K562 (cell line): Measurements from ENCODE around the gene B4GALT1. TPM values are rescaled to one million over a fixed set of nuclear protein-coding genes. Genes with fewer than 3 reads are reported as not detected.
A peak's percentile ranks its signal among the peaks of the same experiment; 100 is the strongest.

ENCODE experiments used
- HNRNPH1 ChIP-seq: fragments of 200-400 bp; formaldehyde crosslinking; optimal IDR thresholded peaks from 2 replicates; pipeline ENCODE3; 2017; ENCODE audit warnings: low read depth, mild to moderate bottlenecking, low read length, moderate library complexity
- ID3 ChIP-seq, 2 experiments: fragments of 250-450 bp in 1 of 2; fragments of 450-650 bp in 1 of 2; sonication (Bioruptor Pico) in 1 of 2; IDR thresholded peaks; 2 replicates each; pipeline versions ENCODE4 v1.6.1 to v1.8.0; 2016 to 2021; ENCODE audit warnings: mild to moderate bottlenecking in 2 of 2, moderate library complexity in 2 of 2, missing compliant biosample characterization in 1 of 2, missing genetic modification characterization in 1 of 2
- KAT2B ChIP-seq: IDR thresholded peaks from one replicate; pipeline ENCODE4 v1.6.1; 2012; ENCODE audit warnings: low read depth, mild to moderate bottlenecking, control low read depth, inconsistent platforms, low read length, moderate library complexity
- POU5F1 ChIP-seq: fragments of 150-350 bp; IDR thresholded peaks from 2 replicates; pipeline ENCODE4 v1.6.1; 2014; ENCODE audit warnings: borderline replicate concordance, low read length, low read depth, mild to moderate bottlenecking; ENCODE audit not compliant: partially characterized antibody
- PRMT5 ChIP-seq: sonication (generic); formaldehyde crosslinking; IDR thresholded peaks from 2 replicates; pipeline ENCODE4 v1.5.0; 2020; ENCODE audit warnings: missing genetic modification reagents
- PYGO2 ChIP-seq: fragments of 450-650 bp; IDR thresholded peaks from 2 replicates; pipeline ENCODE4 v1.6.1; 2016; ENCODE audit warnings: mild to moderate bottlenecking, missing genetic modification characterization, moderate library complexity, missing compliant biosample characterization
- SMARCC2 ChIP-seq: fragments of 450-650 bp; IDR thresholded peaks from 2 replicates; pipeline ENCODE4 v1.6.1; 2017; ENCODE audit warnings: antibody characterized with exemption, moderate library complexity, mild to moderate bottlenecking, low read depth
- TCFL5 ChIP-seq: fragments of 250-450 bp; sonication (Bioruptor Pico); conservative IDR thresholded peaks from 2 replicates; pipeline ENCODE4 v1.6.1; 2021; ENCODE audit warnings: mild to moderate bottlenecking, moderate library complexity, matching md5 sums
- TFE3 ChIP-seq: fragments of 450-650 bp; formaldehyde crosslinking; IDR thresholded peaks from 2 replicates; pipeline ENCODE4 v1.4.0; 2020; ENCODE audit warnings: mild to moderate bottlenecking, mixed read lengths
- TSC22D4 ChIP-seq: fragments of 450-650 bp; IDR thresholded peaks from 2 replicates; pipeline ENCODE4 v1.6.1; 2016; ENCODE audit warnings: missing genetic modification characterization, missing biosample characterization, control low read depth
- ZFPM2 ChIP-seq: fragments of 250-450 bp; sonication (Bioruptor Pico); IDR thresholded peaks from 2 replicates; pipeline ENCODE4 v1.5.1; 2022; ENCODE audit warnings: mild to moderate bottlenecking
- ZMIZ1 ChIP-seq, 2 experiments: fragments of 150-350 bp in 1 of 2; IDR thresholded peaks; 2 replicates each; pipeline ENCODE4 v1.6.1; 2012 to 2016; ENCODE audit warnings: low read depth in 2 of 2, low read length in 2 of 2, mild to moderate bottlenecking in 1 of 2, moderate library complexity in 1 of 2
- ZNF197 ChIP-seq: fragments of 200-800 bp; sonication (Bioruptor generic); IDR thresholded peaks from 2 replicates; pipeline ENCODE4 v1.6.1; 2016; ENCODE audit warnings: low read depth, missing genetic modification characterization, missing compliant biosample characterization
- polyA plus RNA-seq, 8 experiments: library from polyadenylated mRNA; depleted of rRNA in 4 of 8; stranded (reverse) in 5 of 8; unstranded in 3 of 8; fragments of >200 nt; fragmentation: Nextera tagmentation in 2 of 8; fragmentation: Illumina TruSeq in 1 of 8; extraction: Ambion mirVana in 2 of 8; extraction: Trizol in 1 of 8; gene quantifications; 2 replicates each; pipeline versions ENCODE4 v1.2.1 to v1.2.3, GENCODE V29; 2011 to 2014; ENCODE audit warnings: inconsistent platforms in 1 of 8, missing spikeins in 1 of 8
- total RNA-seq, 7 experiments: library from RNA; depleted of rRNA in 6 of 7; stranded (reverse); fragments of >200 nt in 6 of 7; fragmentation: Illumina TruSeq in 2 of 7; extraction: Trizol in 2 of 7; gene quantifications; 2 replicates each; pipeline versions ENCODE4 v1.2.1 to v1.2.3, GENCODE V29; 2011 to 2021; ENCODE audit warnings: low replicate concordance in 1 of 7
- TF ChIP-seq, protein P1 (sequence below): IDR thresholded peaks from 3 replicates; pipeline ENCODE4 v1.6.1; 2011; ENCODE audit warnings: borderline replicate concordance, mild to moderate bottlenecking, moderate library complexity; ENCODE audit not compliant: insufficient read length; ENCODE audit errors: extremely low read depth
- TF ChIP-seq, protein P2 (sequence below): fragments of 250-450 bp; sonication (Bioruptor Pico); IDR thresholded peaks from 2 replicates; pipeline ENCODE4 v1.6.1; 2021; ENCODE audit warnings: mild to moderate bottlenecking

B4GALT1 gene
- total and polyA plus RNA-seq, 9 of the 15 experiments (the other 6 are each of a cell fraction or from before 2014, with no cell fraction given) = 4.1 to 26.8 (median 7.1) TPM

GRCh38 chr9:33178972-33179697, 12.0 kb upstream of the B4GALT1 start (continued):
- no peak for TF ChIP-seq POU5F1
- no peak for TF ChIP-seq PRMT5
- no peak for TF ChIP-seq HNRNPH1
- no peak for TF ChIP-seq ZMIZ1 (IDR thresholded peaks at IDR 0.05; ENCODE audit: low read depth in 2 of 2, low read length in 2 of 2)
- TF ChIP-seq SMARCC2 = no peak
- TF ChIP-seq ZFPM2 (CRISPR knock-in tag) = no peak
- TF ChIP-seq TCFL5 (CRISPR knock-in tag) = no peak
- TF ChIP-seq TFE3 (CRISPR knock-in tag) = peak; percentile 64
- no peak for TF ChIP-seq ID3 (CRISPR knock-in tag; IDR thresholded peaks at IDR 0.05)
- TF ChIP-seq ID3 (tag; IDR thresholded peaks at IDR 0.05) = no peak
- TF ChIP-seq, protein P1, sequence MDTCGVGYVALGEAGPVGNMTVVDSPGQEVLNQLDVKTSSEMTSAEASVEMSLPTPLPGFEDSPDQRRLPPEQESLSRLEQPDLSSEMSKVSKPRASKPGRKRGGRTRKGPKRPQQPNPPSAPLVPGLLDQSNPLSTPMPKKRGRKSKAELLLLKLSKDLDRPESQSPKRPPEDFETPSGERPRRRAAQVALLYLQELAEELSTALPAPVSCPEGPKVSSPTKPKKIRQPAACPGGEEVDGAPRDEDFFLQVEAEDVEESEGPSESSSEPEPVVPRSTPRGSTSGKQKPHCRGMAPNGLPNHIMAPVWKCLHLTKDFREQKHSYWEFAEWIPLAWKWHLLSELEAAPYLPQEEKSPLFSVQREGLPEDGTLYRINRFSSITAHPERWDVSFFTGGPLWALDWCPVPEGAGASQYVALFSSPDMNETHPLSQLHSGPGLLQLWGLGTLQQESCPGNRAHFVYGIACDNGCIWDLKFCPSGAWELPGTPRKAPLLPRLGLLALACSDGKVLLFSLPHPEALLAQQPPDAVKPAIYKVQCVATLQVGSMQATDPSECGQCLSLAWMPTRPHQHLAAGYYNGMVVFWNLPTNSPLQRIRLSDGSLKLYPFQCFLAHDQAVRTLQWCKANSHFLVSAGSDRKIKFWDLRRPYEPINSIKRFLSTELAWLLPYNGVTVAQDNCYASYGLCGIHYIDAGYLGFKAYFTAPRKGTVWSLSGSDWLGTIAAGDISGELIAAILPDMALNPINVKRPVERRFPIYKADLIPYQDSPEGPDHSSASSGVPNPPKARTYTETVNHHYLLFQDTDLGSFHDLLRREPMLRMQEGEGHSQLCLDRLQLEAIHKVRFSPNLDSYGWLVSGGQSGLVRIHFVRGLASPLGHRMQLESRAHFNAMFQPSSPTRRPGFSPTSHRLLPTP = no peak
- no peak for TF ChIP-seq ZNF197 (CRISPR knock-in tag)
- TF ChIP-seq TSC22D4 (tag) = no peak
- TF ChIP-seq KAT2B = no peak
- no peak for TF ChIP-seq PYGO2 (tag)
- TF ChIP-seq, protein P2, sequence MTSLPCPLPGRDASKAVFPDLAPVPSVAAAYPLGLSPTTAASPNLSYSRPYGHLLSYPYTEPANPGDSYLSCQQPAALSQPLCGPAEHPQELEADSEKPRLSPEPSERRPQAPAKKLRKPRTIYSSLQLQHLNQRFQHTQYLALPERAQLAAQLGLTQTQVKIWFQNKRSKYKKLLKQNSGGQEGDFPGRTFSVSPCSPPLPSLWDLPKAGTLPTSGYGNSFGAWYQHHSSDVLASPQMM (CRISPR knock-in tag) = no peak
